ENCODE results near the gene ERFL.

Gene ERFL

DNA sequence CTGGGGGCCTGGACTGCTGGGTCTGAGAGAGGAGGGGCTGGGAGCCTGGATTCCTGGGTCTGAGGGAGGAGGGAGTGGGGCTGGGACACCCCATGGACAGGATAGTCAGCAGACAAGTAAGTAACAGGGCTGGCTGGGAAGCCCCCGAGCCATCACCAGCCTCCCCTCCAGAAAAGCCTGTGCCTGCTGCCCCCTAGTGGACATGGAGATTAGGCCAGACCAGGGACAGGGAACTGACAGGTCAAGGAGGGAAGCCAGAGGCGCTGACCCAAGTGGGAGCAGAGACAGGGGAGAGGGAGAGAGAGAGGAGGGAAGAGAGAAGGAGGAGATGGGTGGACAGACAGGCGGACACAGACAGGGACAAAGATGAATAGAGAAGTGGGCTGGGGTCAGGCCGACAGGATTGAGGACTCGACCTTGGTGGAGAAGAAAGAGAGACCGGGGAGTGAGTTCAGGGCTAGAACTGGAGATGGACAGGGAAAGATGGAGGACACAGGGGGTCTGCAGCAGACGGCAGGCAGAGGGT is 6.7 kb upstream of the ERFL start:
- H3K27me3 ChIP-seq (ENCODE audit: insufficient read depth, low read length): peaks cover 13% of the 10 kb centered on the region; the same call in 1 of the 2 replicates
- H4K20me1 ChIP-seq (ENCODE audit: insufficient read depth, low read length): no peaks in the 10 kb centered on the region
- no peaks in the 10 kb centered on the region for H3K36me3 ChIP-seq (ENCODE audit: insufficient read depth, low read length)
- no peak overlapping the region for H3K9ac ChIP-seq (ENCODE audit: low read length)
- H3K9me2 ChIP-seq (ENCODE audit: low read depth, low read length): no peaks in the 10 kb centered on the region
- no peaks in the 10 kb centered on the region for H3K79me2 ChIP-seq (ENCODE audit: insufficient read depth, low read length)
- H3K27ac ChIP-seq (ENCODE audit: low read depth, low read length, poor library complexity, severe bottlenecking): no peak overlapping the region
- no peak for TF ChIP-seq EZH2 (IDR thresholded peaks at IDR 0.05; ENCODE audit: borderline replicate concordance, low read length)
- TF ChIP-seq, protein P1, sequence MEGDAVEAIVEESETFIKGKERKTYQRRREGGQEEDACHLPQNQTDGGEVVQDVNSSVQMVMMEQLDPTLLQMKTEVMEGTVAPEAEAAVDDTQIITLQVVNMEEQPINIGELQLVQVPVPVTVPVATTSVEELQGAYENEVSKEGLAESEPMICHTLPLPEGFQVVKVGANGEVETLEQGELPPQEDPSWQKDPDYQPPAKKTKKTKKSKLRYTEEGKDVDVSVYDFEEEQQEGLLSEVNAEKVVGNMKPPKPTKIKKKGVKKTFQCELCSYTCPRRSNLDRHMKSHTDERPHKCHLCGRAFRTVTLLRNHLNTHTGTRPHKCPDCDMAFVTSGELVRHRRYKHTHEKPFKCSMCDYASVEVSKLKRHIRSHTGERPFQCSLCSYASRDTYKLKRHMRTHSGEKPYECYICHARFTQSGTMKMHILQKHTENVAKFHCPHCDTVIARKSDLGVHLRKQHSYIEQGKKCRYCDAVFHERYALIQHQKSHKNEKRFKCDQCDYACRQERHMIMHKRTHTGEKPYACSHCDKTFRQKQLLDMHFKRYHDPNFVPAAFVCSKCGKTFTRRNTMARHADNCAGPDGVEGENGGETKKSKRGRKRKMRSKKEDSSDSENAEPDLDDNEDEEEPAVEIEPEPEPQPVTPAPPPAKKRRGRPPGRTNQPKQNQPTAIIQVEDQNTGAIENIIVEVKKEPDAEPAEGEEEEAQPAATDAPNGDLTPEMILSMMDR (IDR thresholded peaks at IDR 0.05; ENCODE audit: low read length): peak; percentile 95
- no peak overlapping the region for H2AFZ ChIP-seq (ENCODE audit: low read length)
- H3K4me3 ChIP-seq (ENCODE audit: low read depth, low read length, poor library complexity, severe bottlenecking): no peak overlapping the region
- peaks cover 39% of the 10 kb centered on the region for H3K4me1 ChIP-seq (ENCODE audit: insufficient read depth, low read length, severe bottlenecking)
- H3K4me2 ChIP-seq (ENCODE audit: low read length): no peak overlapping the region
- H3F3A ChIP-seq (ENCODE audit: insufficient read depth, low read length): peaks cover 7% of the 10 kb centered on the region; the same call in 1 of the 2 replicates
- H3K9me3 ChIP-seq (ENCODE audit: low read length): no peaks in the 10 kb centered on the region

DNA sequence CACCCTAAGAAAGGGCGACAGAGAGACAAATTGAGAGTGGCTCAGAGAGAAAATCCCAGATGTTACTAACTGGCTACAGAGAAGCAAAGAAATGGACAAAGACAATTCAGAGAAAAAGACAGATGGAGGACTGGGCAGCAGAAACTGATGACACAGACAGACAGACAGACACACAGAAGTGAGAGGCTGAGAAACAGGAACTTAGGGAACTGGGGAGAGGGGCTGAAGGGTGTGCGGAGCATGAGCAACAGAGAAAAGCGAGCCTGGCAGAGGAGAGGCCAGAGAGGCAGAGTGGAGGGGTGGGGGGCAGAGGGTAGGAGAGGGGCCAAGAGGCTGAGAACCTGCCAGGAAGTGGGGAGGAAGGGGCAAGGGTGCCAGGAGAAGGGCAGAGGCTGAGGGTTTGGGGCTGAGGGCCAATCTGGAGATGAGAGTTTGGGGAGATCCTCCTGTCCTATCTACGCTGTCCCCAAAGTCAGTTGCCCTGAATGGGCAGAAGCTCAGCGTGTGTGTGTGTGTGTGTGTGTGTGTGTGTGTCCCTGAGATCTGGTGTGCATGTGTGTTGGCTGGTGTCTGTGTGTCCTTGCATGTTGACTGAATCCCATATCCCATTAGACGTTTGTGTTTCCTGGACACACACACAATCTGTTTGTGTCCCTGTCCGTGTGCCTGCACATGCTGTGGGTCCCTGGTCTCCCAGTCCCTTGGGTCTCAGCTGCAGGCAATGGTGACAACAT is 5.6 kb upstream of the ERFL start:
- no peaks in the 10 kb centered on the region for H4K20me1 ChIP-seq (ENCODE audit: insufficient read depth, low read length)
- no peak overlapping the region for H3K9ac ChIP-seq (ENCODE audit: low read length)
- no peaks in the 10 kb centered on the region for H3K9me3 ChIP-seq (ENCODE audit: low read length)
- H3K27ac ChIP-seq (ENCODE audit: low read depth, low read length, poor library complexity, severe bottlenecking): no peak overlapping the region
- H2AFZ ChIP-seq (ENCODE audit: low read length): no peak overlapping the region
- peaks cover 13% of the 10 kb centered on the region; the same call in 1 of the 2 replicates for H3K27me3 ChIP-seq (ENCODE audit: insufficient read depth, low read length)
- no peaks in the 10 kb centered on the region for H3K79me2 ChIP-seq (ENCODE audit: insufficient read depth, low read length)
- H3K4me2 ChIP-seq (ENCODE audit: low read length): no peak overlapping the region
- peaks cover 46% of the 10 kb centered on the region for H3K4me1 ChIP-seq (ENCODE audit: insufficient read depth, low read length, severe bottlenecking)
- H3F3A ChIP-seq (ENCODE audit: insufficient read depth, low read length): peaks cover 7% of the 10 kb centered on the region; the same call in 1 of the 2 replicates
- no peaks in the 10 kb centered on the region for H3K36me3 ChIP-seq (ENCODE audit: insufficient read depth, low read length)
- H3K4me3 ChIP-seq (ENCODE audit: low read depth, low read length, poor library complexity, severe bottlenecking): no peak overlapping the region
- TF ChIP-seq, protein P1 (IDR thresholded peaks at IDR 0.05; ENCODE audit: low read length): no peak
- no peak for TF ChIP-seq EZH2 (IDR thresholded peaks at IDR 0.05; ENCODE audit: borderline replicate concordance, low read length)
- no peaks in the 10 kb centered on the region for H3K9me2 ChIP-seq (ENCODE audit: low read depth, low read length)

DNA sequence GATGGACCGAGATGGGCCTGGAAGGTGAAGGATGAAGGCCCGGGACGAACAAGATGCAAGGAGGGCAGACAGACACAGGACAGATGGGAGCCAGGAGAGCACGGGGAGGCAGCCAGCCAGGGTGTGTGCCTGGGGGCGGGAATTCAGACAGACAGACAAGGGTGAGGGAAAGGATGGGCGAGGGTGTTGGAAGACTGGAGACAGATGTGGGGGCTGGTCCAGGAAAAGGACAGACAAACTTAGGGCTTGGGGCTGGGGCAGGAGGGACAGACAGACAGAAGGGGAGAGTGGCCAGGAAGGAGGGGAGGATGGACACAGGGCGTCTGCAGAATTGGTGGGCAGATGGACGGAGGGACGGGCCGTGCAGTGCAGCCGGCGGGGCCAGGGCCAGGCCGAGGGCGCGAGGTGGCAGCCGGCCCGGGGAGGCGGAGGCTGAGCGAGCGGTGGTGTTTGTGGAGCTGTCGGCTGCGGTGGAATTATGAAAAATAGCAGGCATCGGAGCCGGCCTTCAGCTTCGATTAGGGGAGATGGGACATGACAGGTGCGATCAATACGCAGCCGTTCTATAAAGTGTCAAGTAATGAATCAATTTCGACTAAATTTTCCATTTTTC is 4.6 kb upstream of the ERFL start:
- peaks cover 5% of the 10 kb centered on the region; the same call in 1 of the 2 replicates for H3F3A ChIP-seq (ENCODE audit: insufficient read depth, low read length)

More for the DNA sequence above, 4.6 kb upstream of the ERFL start:
- H3K9me3 ChIP-seq (ENCODE audit: low read length): no peaks in the 10 kb centered on the region
- no peak overlapping the region for H3K4me2 ChIP-seq (ENCODE audit: low read length)
- no peak for TF ChIP-seq EZH2 (IDR thresholded peaks at IDR 0.05; ENCODE audit: borderline replicate concordance, low read length)
- TF ChIP-seq, protein P1 (IDR thresholded peaks at IDR 0.05; ENCODE audit: low read length): no peak
- no peaks in the 10 kb centered on the region for H3K9me2 ChIP-seq (ENCODE audit: low read depth, low read length)
- H3K79me2 ChIP-seq (ENCODE audit: insufficient read depth, low read length): no peaks in the 10 kb centered on the region
- H3K4me3 ChIP-seq (ENCODE audit: low read depth, low read length, poor library complexity, severe bottlenecking): no peak overlapping the region
- no peak overlapping the region for H3K27ac ChIP-seq (ENCODE audit: low read depth, low read length, poor library complexity, severe bottlenecking)
- no peaks in the 10 kb centered on the region for H4K20me1 ChIP-seq (ENCODE audit: insufficient read depth, low read length)
- H3K36me3 ChIP-seq (ENCODE audit: insufficient read depth, low read length): no peaks in the 10 kb centered on the region
- peaks cover 13% of the 10 kb centered on the region; the same call in 1 of the 2 replicates for H3K27me3 ChIP-seq (ENCODE audit: insufficient read depth, low read length)
- no peak overlapping the region for H2AFZ ChIP-seq (ENCODE audit: low read length)
- H3K4me1 ChIP-seq (ENCODE audit: insufficient read depth, low read length, severe bottlenecking): peaks cover 47% of the 10 kb centered on the region
- H3K9ac ChIP-seq (ENCODE audit: low read length): no peak overlapping the region

Measured in OCI-LY1 (cell line).